ENCODE data around the gene SPHK1.

DNA sequence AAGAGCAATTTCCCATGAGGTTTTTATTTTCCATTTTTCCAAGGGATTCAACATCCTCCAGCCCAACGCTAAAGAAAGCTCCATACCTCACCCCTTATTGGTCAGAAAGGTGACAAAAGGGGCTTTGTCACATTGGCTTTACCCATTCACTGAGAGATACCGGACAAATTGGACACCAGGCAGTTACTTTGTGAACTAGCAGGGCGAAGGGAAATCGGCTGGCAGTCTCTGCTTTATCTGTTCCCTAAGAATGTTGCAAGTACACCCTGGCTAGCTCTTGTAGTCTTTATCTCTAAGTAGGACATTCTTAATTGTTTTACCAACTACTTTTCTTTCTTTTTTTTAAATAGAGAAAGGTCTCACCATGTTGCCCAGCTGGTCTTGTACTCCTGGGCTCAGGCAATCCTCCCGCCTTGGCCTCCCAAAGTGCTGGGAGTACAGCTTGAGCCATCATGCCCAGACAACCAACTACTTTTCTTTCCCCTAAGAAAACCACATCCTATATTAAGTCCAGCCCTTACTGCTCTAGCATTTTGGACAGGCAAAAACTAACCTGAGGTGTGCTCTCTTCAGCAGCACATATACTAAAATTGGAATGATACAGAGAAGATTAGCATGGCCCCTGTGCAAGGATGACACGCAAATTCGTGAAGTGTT is 47.5 kb upstream of the SPHK1 start:
- no peak for TF ChIP-seq FOXM1 (IDR thresholded peaks at IDR 0.05; ENCODE audit: borderline replicate concordance)
- TF ChIP-seq SUZ12 (IDR thresholded peaks at IDR 0.05) = no peak
- TF ChIP-seq CTBP1 (IDR thresholded peaks at IDR 0.05; ENCODE audit: borderline replicate concordance) = no peak
- TF ChIP-seq, protein P1, sequence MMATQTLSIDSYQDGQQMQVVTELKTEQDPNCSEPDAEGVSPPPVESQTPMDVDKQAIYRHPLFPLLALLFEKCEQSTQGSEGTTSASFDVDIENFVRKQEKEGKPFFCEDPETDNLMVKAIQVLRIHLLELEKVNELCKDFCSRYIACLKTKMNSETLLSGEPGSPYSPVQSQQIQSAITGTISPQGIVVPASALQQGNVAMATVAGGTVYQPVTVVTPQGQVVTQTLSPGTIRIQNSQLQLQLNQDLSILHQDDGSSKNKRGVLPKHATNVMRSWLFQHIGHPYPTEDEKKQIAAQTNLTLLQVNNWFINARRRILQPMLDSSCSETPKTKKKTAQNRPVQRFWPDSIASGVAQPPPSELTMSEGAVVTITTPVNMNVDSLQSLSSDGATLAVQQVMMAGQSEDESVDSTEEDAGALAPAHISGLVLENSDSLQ (IDR thresholded peaks at IDR 0.05) = no peak
- no peak for TF ChIP-seq BHLHE40 (IDR thresholded peaks at IDR 0.05; ENCODE audit: borderline replicate concordance)
- no peak for TF ChIP-seq L3MBTL2 (conservative IDR thresholded peaks at IDR 0.05)
- no peak for TF ChIP-seq ARNT (IDR thresholded peaks at IDR 0.05)
